Measurements from ENCODE around the gene TBXAS1.

Gene TBXAS1

DNA sequence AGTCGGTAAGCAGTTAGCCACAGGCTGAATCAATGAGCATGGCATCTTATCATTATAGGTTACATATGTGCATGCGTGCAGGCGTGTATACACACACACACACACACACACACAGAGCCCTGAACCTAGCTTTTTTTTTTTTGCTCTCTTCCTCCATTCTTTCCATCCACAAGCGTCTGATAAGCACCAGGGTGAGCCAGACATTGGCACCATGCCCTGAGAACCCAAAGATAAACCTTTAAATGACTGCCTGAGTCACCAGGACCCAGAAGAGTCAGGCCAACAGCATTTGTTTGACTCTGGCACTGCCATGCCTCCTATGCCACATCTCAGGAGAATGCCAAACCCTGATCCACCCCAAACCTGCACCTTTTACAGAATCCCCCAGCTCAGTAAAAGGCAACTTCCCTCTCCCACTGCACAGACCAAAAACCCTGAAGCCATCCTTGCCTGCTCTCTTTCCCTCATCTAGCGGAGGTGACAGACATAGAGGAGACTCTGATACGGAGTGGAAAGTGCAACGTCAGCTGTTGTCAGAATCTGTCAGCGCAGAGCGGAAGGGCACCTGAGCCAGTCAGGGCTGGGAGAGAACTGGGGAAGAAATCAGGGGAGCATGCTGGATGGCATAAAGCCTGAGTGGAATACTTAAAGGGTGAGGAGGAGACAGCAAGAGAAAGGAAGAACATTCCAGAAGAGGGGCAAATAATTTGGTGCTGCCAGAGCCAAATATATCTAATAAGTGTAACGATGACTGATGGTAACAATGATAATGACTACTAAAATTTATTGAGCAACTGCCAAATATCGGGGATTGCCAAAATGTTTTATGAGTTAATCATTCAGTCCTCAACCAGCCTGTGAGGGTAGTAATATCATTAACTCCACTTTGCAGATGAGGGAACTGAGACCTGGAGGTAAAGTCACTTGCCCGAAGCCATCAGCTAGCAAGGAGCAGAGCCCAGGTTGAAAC lies 230.5 kb downstream of the TBXAS1 start:
- FAIRE-seq (no peak), DNase-seq (ENCODE audit: insufficient read length, low spot score) (peak; percentile 41)

DNA sequence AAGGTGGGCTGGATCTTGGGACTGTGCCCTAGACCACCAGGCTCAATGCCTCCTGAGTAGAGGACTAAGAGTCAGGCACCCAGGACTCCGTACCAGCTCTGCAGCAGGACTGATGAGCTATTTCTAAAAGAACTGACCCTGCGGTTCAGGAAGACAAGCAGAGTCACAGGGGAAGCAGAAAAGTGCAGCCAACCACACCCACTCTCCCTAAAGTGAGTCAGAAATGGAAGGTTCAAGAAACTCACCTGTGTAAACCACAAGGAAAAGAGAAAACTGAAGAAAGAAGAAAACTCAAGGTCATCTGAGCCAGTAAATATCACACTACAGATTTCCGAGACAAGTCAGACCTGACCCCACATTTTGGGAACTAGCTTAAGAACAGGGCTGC lies 231.2 kb downstream of the TBXAS1 start:
- no peak for DNase-seq (ENCODE audit: insufficient read length, low spot score)

DNA sequence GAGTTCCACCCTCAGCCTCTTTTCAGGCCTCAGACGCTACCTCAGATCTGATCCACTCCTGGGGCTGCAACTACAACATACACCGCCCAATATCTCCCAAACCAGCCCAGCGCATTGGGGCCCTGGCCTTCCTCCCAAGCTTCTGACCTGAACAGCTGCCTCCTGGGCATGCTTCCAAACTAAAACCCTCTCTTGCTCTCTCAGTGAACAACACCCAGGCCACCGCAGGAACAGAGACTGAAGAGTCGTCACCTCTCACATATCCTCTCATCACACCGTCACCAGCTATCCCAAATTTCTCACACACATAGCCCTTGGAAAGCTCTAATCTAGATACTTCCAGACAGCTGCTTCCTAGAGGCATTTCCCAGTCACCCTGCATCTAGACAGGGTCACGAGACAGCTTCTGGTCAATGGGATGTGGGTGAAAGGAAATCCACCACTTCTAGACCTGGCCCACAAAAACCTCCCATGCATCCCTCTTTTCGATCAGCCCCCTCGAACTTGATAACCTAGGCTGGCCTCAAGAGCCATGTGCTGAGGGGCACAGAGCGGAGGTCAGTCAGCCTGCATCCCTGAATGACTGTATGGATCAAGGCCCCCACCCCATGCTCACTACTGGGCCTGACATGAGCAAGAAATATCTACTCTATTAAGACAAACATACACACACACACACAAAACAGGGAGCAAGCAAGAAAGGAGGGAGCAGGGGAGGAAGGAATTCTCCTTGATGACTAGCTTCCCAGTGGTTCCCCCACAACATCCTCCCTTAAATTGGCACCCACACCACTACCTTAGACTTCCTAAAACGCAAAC lies 231.9 kb downstream of the TBXAS1 start:
- no peak for DNase-seq (ENCODE audit: insufficient read length, low spot score)
- FAIRE-seq, result no peak

More for the DNA sequence above, 231.2 kb downstream of the TBXAS1 start:
- no peak for FAIRE-seq

DNA sequence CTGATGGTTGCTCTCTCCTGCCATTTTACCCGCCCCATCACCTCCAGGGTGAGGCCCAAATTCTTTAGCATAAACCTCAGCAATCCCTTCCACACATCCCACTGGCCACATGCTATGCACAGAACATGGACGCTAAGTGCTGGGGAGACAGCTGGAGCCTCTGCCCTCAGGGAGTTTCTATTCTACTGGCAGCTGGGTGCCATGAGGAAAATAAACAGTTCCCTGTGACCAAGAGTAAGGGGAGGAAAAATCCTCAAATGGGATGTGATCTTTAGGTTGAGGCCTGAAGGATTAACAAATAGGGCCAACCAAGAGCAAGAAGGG lies 232.5 kb downstream of the TBXAS1 start:
- DNase-seq (ENCODE audit: insufficient read length, low spot score), result no peak
- FAIRE-seq, result no peak

DNA sequence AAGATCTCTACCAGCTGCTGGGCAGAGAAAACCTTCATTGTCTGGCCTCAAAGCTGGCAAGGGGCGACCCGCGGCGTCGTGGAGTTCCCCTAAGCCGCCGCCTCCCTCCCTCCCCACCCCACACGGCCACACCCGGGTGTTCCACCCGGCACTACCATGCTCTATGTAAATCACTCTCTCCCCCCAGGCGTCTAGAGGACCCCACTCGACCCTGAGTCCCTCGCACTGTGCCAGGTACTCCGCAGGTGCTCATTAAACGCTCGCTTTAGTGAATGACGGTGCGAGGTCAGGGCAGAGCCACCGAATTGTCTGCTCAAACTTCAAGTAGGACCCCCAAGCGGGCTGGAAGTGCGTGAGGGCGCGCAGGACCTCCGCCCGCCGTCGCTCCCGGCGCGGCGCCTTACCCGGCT lies 233.1 kb downstream of the TBXAS1 start:
- no peak for DNase-seq (ENCODE audit: insufficient read length, low spot score)
- FAIRE-seq, result no peak

DNA sequence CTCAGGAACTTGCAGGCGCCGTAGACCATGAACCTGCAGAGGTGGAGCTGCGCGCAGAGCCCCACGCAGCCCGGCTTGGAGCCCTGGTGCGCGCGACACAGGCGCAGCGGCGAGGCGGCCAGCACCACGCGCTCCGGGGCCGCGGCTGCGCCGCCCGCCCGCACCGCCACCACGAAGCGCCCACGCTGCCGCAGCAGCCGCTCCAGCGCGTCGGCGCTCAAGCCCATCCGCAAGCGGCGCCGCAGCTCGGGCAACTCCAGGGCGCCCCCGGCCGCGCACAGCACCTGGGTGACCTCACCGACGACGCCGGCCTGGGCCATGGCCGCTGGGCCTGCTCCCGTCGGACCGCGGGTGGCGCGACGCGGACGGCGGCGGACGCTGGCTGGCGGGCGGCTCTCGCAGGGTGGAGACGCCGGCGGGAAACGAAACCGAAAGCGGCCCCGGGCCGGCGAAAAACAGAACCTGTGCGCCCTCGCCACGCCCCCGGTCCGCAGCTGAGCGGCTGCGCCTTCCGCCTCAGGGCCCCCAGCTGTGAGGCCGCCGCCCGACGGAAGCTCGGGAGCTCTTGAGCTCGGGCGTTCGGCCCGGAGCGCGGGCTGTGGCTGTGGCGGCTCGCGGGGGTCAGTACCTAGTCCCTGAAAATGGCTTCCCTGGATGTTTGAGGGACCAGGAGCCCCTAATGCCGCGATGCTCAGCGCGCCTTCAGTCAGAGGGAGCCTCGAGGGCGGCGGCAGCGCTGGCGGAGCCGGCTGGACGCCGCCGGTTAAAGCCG lies 233.7 kb downstream of the TBXAS1 start, which contains the start of gene PARP12:
TSS of gene PARP12 (minus strand) at position 424 of the 772 bp plus-strand sequence. CDS start at position 320, 104 bp downstream.
- FAIRE-seq, result no peak

DNA sequence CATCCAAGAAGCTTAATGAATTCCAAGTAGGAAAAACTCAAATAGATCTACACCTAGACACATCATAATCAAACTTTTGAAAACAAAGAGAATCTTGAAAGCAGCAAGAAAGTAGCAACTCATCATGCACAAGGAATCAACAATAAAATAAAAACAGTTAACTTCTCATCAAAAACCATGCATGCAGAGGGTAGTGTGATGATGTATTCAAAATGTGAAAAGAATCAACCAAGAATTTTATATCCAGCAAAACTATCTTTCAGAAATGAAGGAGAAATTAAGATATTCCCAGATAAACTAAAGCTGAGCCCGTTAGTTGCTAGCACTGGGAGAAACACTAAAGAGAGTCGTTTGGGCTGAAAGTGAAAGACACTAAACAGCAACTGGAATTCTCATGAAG lies 238.0 kb downstream of the TBXAS1 start:
- DNase-seq (ENCODE audit: insufficient read length, low spot score) (no peak), FAIRE-seq (no peak)

More for the DNA sequence above, 233.7 kb downstream of the TBXAS1 start, which contains the start of gene PARP12:
- peak; percentile 58 for DNase-seq (ENCODE audit: insufficient read length, low spot score)

DNA sequence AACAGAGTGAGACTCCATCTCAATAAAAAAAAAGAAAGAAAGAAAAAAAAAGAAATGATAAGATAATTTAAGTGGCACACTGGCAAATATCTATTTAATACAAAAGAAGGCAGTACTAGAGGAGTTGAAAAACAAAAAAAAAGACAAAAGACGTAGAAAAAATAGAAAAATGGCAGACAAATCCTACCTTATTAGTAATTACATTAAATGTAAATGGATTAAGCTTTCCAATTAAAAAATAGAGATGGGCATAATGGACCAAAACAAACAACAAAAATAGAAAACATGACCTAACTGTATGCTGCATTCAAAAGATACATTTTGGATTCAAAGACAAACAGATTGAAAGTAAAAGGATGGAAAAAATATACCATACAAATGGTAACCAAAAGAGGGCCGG lies 239.0 kb downstream of the TBXAS1 start:
- no peak for DNase-seq (ENCODE audit: insufficient read length, low spot score)
- no peak for FAIRE-seq

DNA sequence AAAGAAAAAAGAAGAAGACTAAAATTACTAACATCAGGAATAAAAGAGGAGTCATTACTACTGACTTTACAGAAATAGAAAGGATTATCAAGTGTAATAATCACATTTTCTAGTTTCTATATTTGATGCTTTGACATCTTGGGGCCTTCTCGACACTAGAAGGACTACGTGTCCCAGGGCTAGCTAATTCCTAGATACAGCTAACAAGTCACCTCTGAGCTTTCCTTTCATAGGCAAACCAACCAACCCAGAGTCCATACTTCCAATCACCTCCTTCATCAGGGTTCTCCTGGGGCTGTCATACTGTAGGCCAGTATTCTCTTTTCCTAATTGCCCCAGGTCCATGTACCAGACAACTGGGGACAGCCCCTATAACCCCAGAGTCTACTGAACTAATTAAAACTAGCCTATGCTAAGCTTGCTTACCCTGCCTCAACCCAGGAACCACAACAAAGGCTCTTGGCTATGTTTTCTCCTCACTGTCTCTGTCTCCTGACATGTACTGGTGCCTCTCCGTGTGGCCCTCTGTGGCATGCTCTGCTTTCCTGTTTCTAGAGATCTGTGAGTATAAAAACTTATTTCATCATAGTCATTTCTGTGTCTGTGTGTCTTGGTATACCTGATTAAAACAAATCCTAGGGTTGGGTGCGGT lies 240.4 kb downstream of the TBXAS1 start:
- FAIRE-seq (no peak), DNase-seq (ENCODE audit: insufficient read length, low spot score) (no peak)

Data from HTR-8/SVneo (cell line).